UCSD-AML1 (cell line): ENCODE data around the gene TRIM5.
"Not testable (repeated sequence)": the region's sequence is repeated elsewhere in the genome, so short reads cannot be mapped to it uniquely, and the experiment has no call there.

ENCODE experiments used
- DNase-seq: peaks from one replicate; lab custom pipeline; 2025; ENCODE audit not compliant: unreplicated experiment; lab: John Stamatoyannopoulos, UW

TRIM5 gene

GRCh38 chr11:5684646-5685362 is at the start of gene TRIM5:
TSS of gene TRIM5 (minus strand) at chr11:5685074. CDS start at chr11:5680177, 4,897 bp downstream.
- peak; percentile 78 for DNase-seq

- no peak for DNase-seq
Observed at GRCh38 chr11:5727691-5728090, 42.8 kb upstream of the TRIM5 start.

- DNase-seq, result no peak
Observed at GRCh38 chr11:5726351-5726750, 41.5 kb upstream of the TRIM5 start.

- no peak for DNase-seq
Observed at GRCh38 chr11:5722622-5723021, 37.7 kb upstream of the TRIM5 start.

- no peak for DNase-seq
Observed at GRCh38 chr11:5719703-5720495, 35.0 kb upstream of the TRIM5 start.

GRCh38 chr11:5716518-5716917 is 31.6 kb upstream of the TRIM5 start:
- DNase-seq, result not testable (repeated sequence)

GRCh38 chr11:5713695-5714094 is 28.8 kb upstream of the TRIM5 start:
- DNase-seq, result peak; percentile 69

GRCh38 chr11:5712507-5712906 is 27.6 kb upstream of the TRIM5 start:
- no peak for DNase-seq

GRCh38 chr11:5705688-5706087 is 20.8 kb upstream of the TRIM5 start:
- no peak for DNase-seq

- no peak for DNase-seq
Observed at GRCh38 chr11:5703741-5704536, 19.1 kb upstream of the TRIM5 start.

- DNase-seq, result no peak
Observed at GRCh38 chr11:5701055-5701577, 16.2 kb upstream of the TRIM5 start.

- no peak for DNase-seq
Observed at GRCh38 chr11:5700421-5701054, 15.7 kb upstream of the TRIM5 start.

- DNase-seq, result no peak
Observed at GRCh38 chr11:5698281-5698680, 13.4 kb upstream of the TRIM5 start.

- DNase-seq, result no peak
Observed at GRCh38 chr11:5696210-5696609, 11.3 kb upstream of the TRIM5 start.

- DNase-seq, result no peak
Observed at GRCh38 chr11:5695580-5695979, 10.7 kb upstream of the TRIM5 start.

GRCh38 chr11:5694642-5695041 is 9.8 kb upstream of the TRIM5 start:
- no peak for DNase-seq

- DNase-seq, result no peak
Observed at GRCh38 chr11:5691964-5692361, 7.1 kb upstream of the TRIM5 start.

- DNase-seq, result not testable (repeated sequence)
Observed at GRCh38 chr11:5691238-5691963, 6.5 kb upstream of the TRIM5 start.

GRCh38 chr11:5690736-5691135 is 5.9 kb upstream of the TRIM5 start:
- peak; percentile 23 for DNase-seq

- DNase-seq, result peak; percentile 27
Observed at GRCh38 chr11:5690216-5690615, 5.3 kb upstream of the TRIM5 start.
